GM12872 (cell line): ENCODE results near the gene CARMIL3.

ENCODE experiments used
- TF ChIP-seq, protein P1 (sequence below): IDR thresholded peaks from 3 replicates; pipeline ENCODE4 v1.5.1; 2011; ENCODE audit warnings: low read depth, mild to moderate bottlenecking, low read length, moderate library complexity; ENCODE audit not compliant: insufficient read depth

Gene CARMIL3

DNA sequence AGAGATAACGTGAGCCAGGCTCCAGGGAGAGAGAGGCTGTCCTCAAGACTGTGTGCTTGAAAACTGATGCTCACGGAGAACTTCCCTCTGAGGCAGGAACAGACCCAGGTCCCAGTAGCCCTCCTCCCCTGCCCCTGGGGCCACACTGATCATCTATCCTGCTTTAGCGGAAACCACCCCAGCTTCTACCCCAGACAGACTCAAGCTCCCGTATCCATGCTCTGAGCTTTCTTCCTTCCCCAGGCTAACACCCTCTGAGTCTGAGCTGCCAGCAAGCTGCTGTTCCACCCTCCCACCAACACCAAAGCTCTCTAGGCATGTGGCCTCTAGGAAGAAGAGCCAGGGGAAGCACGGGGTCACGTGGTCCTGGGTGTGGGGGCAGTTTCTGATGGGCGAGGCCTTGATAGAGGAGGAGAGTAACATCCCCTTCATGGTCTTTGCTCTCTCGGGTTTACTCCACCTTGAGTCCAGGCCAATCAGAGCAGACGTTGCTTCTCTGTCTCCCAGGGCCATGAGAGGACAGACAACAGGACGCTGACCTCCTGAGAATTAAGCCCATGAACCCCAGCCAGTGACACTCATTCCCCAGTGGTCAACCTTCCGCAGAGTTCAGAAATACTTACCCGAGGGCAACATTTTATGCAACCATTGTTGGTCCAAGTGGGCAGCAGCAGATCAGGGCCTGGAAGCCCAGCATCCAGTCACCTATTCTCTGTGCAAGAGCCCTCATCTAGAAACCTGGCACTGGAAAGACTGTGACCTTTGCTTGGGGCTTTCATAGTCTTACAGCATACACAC is 43.7 kb downstream of the CARMIL3 start:
- TF ChIP-seq, protein P1, sequence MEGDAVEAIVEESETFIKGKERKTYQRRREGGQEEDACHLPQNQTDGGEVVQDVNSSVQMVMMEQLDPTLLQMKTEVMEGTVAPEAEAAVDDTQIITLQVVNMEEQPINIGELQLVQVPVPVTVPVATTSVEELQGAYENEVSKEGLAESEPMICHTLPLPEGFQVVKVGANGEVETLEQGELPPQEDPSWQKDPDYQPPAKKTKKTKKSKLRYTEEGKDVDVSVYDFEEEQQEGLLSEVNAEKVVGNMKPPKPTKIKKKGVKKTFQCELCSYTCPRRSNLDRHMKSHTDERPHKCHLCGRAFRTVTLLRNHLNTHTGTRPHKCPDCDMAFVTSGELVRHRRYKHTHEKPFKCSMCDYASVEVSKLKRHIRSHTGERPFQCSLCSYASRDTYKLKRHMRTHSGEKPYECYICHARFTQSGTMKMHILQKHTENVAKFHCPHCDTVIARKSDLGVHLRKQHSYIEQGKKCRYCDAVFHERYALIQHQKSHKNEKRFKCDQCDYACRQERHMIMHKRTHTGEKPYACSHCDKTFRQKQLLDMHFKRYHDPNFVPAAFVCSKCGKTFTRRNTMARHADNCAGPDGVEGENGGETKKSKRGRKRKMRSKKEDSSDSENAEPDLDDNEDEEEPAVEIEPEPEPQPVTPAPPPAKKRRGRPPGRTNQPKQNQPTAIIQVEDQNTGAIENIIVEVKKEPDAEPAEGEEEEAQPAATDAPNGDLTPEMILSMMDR, result no peak

DNA sequence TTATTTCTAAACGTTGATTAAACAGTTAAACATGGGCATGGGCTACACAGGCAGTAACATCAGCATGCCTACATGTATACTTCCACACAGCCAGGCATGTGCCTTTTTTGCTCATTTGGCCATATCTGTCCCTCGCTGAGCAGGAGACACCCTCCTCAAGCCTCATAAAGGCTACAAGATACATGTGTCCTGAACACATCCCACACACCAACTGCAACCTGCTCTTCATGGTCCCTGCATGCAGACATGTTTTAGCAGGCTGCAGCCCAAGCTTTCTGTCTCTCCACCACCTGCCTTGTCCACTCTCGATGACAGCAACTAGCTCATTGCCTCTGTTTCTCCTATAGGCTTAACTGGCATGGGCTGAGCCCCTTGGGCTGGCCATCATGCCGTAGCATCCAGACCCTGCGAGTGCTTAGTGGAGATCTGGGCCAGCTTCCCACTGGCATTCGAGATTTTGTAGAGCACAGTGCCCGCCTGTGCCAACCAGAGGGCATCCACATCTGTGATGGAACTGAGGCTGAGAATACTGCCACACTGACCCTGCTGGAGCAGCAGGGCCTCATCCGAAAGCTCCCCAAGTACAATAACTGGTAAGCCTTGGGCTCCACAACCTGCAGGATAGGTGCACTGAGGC is 44.9 kb downstream of the CARMIL3 start:
- TF ChIP-seq, protein P1, result no peak

DNA sequence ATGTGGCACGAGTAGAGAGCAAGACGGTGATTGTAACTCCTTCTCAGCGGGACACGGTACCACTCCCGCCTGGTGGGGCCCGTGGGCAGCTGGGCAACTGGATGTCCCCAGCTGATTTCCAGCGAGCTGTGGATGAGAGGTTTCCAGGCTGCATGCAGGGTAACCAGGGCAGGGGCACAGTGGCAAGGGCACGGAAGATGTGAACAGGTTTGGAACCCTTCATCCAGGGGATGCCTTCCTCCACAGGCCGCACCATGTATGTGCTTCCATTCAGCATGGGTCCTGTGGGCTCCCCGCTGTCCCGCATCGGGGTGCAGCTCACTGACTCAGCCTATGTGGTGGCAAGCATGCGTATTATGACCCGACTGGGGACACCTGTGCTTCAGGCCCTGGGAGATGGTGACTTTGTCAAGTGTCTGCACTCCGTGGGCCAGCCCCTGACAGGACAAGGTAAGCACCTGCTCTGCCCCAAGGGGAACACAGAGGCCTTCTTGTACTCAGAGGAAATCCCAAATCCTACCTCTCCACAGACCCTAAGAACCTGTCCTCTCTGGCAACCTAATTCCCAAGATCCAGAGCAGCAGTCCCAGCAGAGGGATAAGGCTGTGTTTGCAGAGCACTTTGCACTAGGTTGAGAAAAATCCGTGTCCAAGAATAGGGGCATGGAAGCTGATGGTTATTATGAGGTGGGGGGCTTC is 46.6 kb downstream of the CARMIL3 start:
- TF ChIP-seq, protein P1, result no peak

DNA sequence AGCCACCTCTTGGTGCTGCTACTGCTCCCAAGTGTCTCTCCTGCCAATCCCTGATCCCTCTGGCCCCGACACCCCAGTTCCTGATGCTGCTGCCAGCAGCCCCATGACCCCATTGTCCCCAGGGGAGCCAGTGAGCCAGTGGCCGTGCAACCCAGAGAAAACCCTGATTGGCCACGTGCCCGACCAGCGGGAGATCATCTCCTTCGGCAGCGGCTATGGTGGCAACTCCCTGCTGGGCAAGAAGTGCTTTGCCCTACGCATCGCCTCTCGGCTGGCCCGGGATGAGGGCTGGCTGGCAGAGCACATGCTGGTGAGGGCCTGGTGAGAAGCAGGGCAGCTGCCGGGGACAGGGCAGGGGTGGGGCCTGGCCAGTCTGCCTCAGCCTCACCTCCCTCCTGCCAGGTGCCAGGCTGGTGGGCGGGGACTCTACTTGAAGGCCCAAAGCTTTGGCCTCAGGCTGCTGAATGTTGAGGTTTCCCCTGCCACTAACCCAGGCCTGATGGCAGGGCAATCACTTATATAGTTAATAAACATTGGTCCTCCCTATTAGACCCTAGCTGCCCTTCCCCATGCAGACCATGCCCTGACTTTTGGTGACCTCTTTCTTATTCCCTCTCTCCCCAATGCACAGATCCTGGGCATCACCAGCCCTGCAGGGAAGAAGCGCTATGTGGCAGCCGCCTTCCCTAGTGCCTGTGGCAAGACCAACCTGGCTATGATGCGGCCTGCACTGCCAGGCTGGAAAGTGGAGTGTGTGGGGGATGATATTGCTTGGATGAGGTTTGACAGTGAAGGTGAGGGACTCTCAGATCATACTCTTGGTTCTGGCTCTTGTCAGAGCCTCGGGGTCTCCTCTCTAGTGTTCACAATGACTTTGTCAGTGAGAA is 47.4 kb downstream of the CARMIL3 start:
- TF ChIP-seq, protein P1, result no peak

DNA sequence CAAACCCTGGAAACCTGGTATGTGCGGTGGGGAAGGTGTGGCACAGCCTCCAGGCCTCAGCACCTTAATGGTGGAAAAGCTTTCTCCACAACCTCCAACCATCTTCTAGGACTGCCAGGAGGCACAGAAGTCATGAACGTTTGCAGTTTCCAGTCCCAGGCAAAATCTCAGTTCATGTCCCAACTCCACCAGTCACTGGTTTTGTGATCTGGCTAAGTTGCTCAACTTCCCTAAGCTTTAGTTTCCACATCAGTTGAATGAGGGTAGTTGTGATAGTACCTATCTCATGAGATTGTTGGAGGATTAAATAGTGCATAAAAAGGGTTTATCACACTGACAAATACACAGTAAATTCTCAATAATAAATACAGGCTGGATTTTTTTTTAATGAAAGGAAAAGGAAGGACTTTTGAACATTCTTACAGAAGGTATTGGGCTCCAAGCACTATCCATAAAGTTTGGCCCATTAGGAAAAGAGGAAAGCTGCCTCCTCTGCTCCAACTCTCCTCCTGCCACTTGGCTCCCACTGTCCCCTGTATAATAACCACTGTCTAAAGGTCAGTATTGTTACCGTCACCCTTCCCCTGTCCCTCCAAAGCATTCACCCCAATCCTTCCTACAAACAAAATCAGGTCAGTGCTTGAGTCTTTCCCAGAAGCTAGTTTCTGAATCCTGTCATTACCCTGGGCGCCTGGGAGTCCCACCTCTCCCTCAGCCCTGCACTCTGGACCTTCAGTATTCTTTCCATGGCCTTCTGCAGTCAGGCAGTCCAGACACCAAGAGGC is 48.6 kb downstream of the CARMIL3 start:
- TF ChIP-seq, protein P1, result no peak

DNA sequence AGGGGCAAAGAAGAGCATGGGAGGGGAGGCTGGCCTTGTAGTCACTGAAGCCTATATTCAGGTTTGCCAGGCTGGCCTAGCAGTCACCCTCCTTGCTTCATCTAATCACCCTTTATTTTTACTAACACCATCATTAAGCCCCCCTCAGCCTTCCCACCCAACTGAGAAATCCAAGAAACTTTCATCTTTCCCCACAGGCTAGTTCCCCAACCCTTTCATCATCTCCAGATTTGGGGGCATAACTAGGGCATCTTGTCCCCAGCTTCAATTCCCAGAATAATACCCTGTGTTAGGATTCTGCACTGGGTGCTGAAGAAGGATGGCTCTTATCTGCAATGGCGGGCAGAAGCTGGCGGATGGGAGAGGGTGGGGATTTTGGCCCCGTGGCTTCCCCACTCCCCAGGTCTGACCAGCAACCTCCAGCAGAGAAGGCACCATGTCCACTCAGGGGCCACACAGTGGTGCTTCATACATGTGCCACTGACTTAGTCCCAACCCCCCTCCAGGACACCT is 49.2 kb downstream of the CARMIL3 start:
- TF ChIP-seq, protein P1, result no peak
